Ectodermal cell (in vitro differentiated cells): Measurements from ENCODE around the gene ZGRF1.
"Not testable (repeated sequence)": the region's sequence is repeated elsewhere in the genome, so short reads cannot be mapped to it uniquely, and the experiment has no call there.

ENCODE experiments used
- H3K27ac ChIP-seq: 2 replicates; pipeline ENCODE4 v1.7.0; 2013; ENCODE audit warnings: mild to moderate bottlenecking, low read depth, low read length; ENCODE audit not compliant: insufficient read depth, poor library complexity, severe bottlenecking
- H3K27me3 ChIP-seq: 2 replicates; pipeline ENCODE4 v1.7.0; 2013; ENCODE audit warnings: mild to moderate bottlenecking, low read length; ENCODE audit not compliant: insufficient read depth, control insufficient read depth, poor library complexity, severe bottlenecking
- H3K36me3 ChIP-seq: one replicate; pipeline ENCODE4 v1.7.0; 2013; ENCODE audit warnings: low read length; ENCODE audit not compliant: control insufficient read depth, insufficient read depth
- H3K4me1 ChIP-seq: one replicate; pipeline ENCODE4 v1.7.0; 2013; ENCODE audit warnings: low read length; ENCODE audit not compliant: control insufficient read depth, insufficient read depth
- H3K4me3 ChIP-seq: 2 replicates; pipeline ENCODE4 v1.7.0; 2013; ENCODE audit warnings: low read depth, low read length, control low read depth; ENCODE audit not compliant: insufficient read depth
- H3K9me3 ChIP-seq: 2 replicates; pipeline ENCODE4 v1.7.0; 2013; ENCODE audit warnings: mild to moderate bottlenecking, low read length, moderate library complexity; ENCODE audit not compliant: control insufficient read depth
- WGBS, 2 experiments: methylation state at CpG; one replicate each; pipeline ENCODE4 v1.1.7; 2013; ENCODE audit warnings: missing lambda C conversion rate in 2 of 2; 5-methylcytosine and 5-hydroxymethylcytosine counted together

Gene ZGRF1

DNA sequence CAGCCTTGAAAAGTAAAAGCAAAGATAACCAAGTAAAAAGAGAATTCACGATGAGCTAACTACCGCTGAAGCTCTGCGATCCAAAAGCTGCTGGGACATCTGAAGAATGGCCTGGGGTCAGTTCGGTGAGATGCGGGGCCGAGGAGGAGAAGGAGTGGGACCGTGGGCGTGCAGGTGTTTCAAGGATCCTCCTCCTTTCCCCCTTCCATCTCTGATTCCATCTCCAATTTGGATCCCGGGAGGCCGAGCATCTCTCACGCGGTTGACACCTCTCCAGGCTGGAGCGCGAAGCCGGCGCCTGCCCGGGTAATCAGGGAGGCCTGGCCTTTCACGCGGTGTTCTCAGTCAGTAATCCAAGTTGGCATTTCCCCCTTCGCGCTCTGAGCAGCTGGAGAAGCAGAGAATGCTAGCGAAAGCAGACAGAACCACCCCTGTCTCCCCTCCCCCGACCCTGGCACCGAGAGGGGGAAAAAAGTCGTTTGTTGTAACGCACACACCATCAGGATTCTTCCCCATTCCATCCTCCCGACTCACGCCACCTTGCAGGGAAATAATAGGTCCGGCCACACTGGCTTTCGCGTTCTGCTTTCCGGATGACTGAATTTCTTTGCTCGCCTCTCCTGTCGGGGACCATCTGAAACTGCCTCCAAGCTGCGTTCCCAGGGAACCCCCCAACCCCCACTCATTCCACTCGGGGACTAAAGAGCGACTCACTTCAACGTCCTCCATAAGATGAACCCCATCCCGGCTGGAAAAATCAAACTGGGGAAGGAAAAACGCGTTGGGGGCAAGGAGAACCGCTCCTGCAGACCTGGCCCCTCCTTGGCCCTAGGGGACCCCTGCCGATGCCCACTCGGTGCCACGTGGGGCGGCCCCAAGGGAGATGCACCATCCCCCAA is 127.2 kb downstream of the ZGRF1 start:
- H3K27ac ChIP-seq = peak overlapping the region; percentile 30
- no peaks in the 10 kb centered on the region for H3K9me3 ChIP-seq
- H3K4me1 ChIP-seq = peaks cover 30% of the 10 kb centered on the region
- no peaks in the 10 kb centered on the region for H3K36me3 ChIP-seq
- peak overlapping the region; percentile 18 for H3K4me3 ChIP-seq
- peaks cover 98% of the 10 kb centered on the region for H3K27me3 ChIP-seq
- WGBS, 2 experiments = 2% methylated on average over 43 to 46 of the region's 46 CpGs

DNA sequence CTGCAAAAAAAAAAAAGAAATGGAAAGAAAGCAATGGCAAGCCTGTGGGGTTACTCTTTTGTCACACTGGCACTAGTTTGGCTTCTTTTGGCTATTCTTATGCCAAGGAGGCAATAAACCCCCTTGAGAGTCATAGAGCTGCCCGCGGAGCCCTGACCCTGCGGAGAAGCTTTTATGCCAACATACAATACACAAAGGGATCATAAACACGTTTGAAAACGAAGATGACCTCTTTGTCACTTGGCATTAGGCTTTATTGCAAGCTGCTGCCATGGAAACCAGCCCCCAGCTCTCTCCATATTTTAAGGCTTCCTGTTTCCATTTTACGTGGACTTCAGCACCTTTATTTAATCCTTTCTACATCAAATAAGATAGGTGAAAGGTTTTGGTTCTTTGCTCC is 128.4 kb downstream of the ZGRF1 start:
- Histone ChIP-seq H3K4me3 (no peak overlapping the region), H3K27me3 (peaks cover 89% of the 10 kb centered on the region), H3K9me3 (no peaks in the 10 kb centered on the region), H3K36me3 (no peaks in the 10 kb centered on the region), H3K27ac (no peak overlapping the region), H3K4me1 (peaks cover 27% of the 10 kb centered on the region)
- 1 to 3% methylated on average over 5 of the region's 6 CpGs for WGBS, 2 experiments

- peaks cover 55% of the 10 kb centered on the region for H3K27me3 ChIP-seq
- WGBS, 2 experiments = 93 to 95% methylated on average over 4 of the region's 4 CpGs
- H3K4me1 ChIP-seq = peaks cover 12% of the 10 kb centered on the region
- no peak overlapping the region for H3K27ac ChIP-seq
- no peaks in the 10 kb centered on the region for H3K9me3 ChIP-seq
- H3K4me3 ChIP-seq = no peak overlapping the region
- H3K36me3 ChIP-seq = no peaks in the 10 kb centered on the region
Observed at GRCh38 chr4:112504807-112505206, 131.9 kb downstream of the ZGRF1 start.

GRCh38 chr4:112502871-112503270 is 133.8 kb downstream of the ZGRF1 start:
- Histone ChIP-seq H3K27me3 (peaks cover 36% of the 10 kb centered on the region), H3K27ac (no peak overlapping the region), H3K4me1 (no peaks in the 10 kb centered on the region), H3K4me3 (no peak overlapping the region), H3K36me3 (no peaks in the 10 kb centered on the region), H3K9me3 (no peaks in the 10 kb centered on the region)
- WGBS, 2 experiments = 83 to 84% methylated on average over 5 of the region's 5 CpGs

GRCh38 chr4:112492321-112492720 is 144.4 kb downstream of the ZGRF1 start:
- H3K4me1 ChIP-seq = no peaks in the 10 kb centered on the region
- WGBS, 2 experiments = 90 to 92% methylated on average over 7 of the region's 7 CpGs
- H3K4me3 ChIP-seq = no peak overlapping the region
- no peak overlapping the region for H3K27ac ChIP-seq
- H3K9me3 ChIP-seq = peaks cover 3% of the 10 kb centered on the region
- H3K36me3 ChIP-seq = no peaks in the 10 kb centered on the region
- H3K27me3 ChIP-seq = no peaks in the 10 kb centered on the region

DNA sequence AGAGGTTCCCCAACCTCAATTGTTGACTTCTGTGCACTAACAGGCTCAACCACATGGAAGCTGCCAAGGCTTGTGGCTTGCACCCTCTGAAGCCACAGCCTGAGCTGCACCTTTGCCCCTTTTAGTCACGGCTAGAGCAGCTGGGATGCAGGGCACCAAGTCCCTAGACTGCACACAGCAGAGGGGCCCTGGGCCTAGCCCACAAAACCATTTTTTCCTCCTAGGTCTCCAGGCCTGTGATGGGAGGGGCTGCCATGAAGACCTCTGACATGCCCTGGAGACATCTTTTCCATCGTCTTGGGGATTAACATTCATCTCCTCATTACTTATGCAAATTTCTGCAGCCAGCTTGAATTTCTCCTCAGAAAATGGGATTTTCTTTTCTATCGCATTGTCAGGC is 145.9 kb downstream of the ZGRF1 start:
- not testable (repeated sequence) for H3K9me3 ChIP-seq
- 90 to 91% methylated on average over 3 of the region's 3 CpGs for WGBS, 2 experiments

More for the DNA sequence above, 145.9 kb downstream of the ZGRF1 start:
- not testable (repeated sequence) for H3K4me1 ChIP-seq, H3K27ac ChIP-seq, H3K36me3 ChIP-seq, H3K27me3 ChIP-seq, H3K4me3 ChIP-seq
